ENCODE measurements around the gene UGT1A5.

Gene UGT1A5

DNA sequence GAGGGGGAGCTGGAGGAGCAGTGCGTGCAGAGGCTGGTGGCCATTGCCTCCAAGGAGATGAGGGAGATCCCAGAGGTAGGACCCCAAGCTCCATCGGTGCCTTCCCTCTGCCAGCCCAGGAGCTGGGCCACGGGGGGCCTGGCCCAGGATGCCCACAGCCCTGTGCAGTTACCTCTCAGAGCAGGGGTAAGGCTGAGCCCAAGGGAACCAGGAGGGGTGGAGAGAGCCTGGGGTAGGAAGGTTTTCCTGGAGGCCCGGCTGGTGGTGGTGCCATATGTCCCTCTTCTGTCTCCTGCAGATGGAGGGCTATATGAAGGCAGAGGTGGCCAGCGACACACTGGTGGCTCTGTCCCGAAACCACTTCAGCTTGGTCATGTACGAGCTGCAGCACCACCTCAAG lies 76.8 kb downstream of the UGT1A5 start:
- no peak for DNase-seq

- DNase-seq = no peak
Observed at GRCh38 chr2:233791151-233791882, 78.6 kb downstream of the UGT1A5 start.

- DNase-seq = no peak
Observed at GRCh38 chr2:233791883-233792329, 79.2 kb downstream of the UGT1A5 start.

- DNase-seq = peak; percentile 40
Observed at GRCh38 chr2:233792720-233793119, 80.0 kb downstream of the UGT1A5 start.

DNA sequence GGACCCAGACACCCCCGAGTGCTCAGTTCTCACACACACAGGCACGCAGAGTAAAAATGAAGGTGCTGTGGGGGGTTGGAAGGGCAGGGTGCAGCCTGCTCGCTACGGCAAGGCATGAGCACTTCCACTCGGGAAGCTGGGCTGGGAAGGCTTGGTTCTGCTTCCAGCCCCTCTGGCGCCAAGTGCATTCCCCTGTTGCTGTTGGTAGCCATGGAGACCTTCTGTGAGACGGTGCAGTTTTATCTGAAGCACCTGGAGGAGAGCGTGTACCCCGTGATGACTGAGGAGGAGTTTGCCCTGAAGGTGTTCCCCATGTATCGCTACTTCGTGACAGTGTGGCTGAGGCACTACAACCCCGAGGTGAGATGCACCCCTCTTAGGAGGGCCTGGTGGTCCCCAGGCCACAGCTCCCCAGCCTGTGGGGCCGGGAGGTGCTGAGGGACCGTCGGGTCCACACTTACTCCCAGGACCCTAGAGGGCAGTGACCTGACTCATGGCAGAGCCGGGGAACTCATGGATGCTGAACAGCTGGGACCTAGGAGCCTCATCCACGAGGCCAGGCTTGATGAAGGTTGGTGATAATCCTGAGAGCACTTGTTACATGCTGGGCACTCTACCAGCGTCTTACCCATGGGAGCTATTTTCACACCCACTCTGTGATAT lies 80.9 kb downstream of the UGT1A5 start:
- peak; percentile 41 for DNase-seq

DNA sequence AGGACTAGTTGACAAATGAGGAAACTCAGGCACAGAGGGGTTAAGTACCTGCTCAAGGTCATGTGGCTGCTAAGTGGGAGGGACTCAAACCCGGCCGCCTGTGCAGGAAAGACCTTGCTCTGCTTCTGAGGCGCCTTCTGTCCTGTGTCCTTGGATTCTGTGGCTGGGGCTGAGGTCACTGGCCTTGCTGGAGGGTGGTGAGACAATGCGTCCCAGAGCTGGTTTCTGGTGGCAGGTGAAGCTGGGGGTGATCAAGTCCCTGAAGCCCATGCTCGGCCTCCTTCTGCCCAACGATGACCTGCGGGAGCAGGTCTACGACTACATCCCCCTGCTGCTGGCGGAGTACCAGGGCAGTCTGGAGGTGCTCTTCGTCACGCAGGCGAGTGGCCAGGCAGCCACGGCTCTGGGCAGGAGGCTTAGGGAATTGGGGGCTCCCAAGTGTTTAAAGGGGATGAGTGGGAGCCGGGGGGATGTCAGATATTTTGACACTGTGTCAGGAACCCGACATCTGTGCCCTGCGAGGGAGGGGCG lies 81.5 kb downstream of the UGT1A5 start:
- DNase-seq = no peak

DNA sequence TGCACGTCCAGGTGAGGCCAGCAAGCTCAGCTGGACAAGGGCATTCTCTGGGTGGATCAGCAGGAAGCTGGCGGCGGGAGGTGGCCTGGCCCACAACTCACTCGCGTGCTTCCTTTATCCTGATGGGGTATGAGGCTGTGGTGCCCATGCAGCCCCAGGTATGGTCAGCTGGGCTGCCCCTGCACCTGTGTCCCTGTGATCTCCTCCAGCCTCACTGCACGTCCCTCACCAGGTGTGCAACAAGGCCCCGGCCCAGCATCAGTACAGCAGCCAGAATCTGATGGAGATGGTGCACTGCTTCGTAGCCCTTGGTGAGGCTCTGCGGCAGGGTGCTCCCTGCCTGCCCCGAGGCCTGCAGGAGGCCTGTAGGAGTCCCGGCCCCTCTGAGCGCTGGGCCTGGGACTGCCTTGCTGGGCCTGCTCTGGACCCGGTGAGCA lies 83.0 kb downstream of the UGT1A5 start:
- no peak for DNase-seq

- peak; percentile 17 for DNase-seq
Observed at GRCh38 chr2:233796254-233796653, 83.5 kb downstream of the UGT1A5 start.

DNA sequence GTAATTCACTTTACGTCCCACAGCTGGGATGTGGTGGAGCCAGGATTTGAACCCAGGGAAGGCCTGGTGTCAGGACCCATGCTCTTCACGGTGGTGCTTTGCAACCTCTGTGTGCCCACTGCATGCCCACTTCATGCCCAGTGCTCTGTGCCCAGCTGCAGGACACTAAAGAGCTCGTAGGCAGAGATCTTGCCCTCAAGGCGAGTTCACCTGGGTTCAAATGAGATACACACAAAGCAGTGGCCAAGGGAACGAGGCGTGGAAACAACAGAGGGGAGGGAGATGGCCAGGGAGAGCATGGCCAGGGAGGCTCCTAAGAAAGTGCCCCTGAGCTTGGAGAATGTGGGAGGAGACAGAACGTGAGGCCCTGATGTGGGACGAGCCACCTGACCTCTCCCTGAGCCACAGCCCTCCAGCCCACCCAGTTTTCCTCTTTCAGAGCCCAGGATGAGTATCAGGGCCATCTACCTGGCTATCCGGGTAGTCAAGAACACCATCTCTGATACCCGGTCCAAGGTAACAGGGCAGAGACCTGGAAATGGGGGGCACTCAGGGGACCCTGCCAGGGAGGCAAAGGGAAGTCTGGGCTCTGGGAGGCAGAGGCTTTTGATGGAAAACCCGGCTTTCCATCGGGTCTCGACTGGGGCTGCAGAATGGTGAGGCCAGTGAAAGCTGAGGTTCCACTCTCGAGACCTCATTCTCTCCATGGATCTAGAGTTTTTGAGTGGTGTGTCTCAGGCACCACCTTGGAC lies 85.8 kb downstream of the UGT1A5 start:
- peak; percentile 46 for DNase-seq

- DNase-seq = peak; percentile 42
Observed at GRCh38 chr2:233799087-233799665, 86.5 kb downstream of the UGT1A5 start.

DNA sequence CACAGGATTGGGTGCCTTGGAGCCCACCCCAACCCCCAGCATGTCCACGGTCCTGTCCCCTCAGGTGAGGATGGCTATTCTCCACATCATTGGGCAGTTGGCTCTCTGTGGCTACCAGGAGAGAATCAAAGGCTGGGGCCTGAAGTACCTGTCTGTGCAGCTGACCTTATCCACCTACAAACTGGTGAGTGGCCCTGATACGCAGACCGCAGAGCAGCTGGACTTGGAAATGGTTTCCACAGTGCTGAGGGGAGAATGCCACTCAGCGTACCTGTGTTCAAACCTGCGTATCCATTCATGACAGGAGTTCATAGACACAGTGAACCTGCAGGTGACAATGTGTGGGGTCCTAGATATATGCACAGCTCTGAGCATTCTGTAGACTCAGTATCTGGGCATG lies 87.0 kb downstream of the UGT1A5 start:
- DNase-seq = peak; percentile 37

- peak; percentile 40 for DNase-seq
Observed at GRCh38 chr2:233800208-233800607, 87.5 kb downstream of the UGT1A5 start.

- DNase-seq = peak; percentile 49
Observed at GRCh38 chr2:233801357-233802131, 88.8 kb downstream of the UGT1A5 start.

DNA sequence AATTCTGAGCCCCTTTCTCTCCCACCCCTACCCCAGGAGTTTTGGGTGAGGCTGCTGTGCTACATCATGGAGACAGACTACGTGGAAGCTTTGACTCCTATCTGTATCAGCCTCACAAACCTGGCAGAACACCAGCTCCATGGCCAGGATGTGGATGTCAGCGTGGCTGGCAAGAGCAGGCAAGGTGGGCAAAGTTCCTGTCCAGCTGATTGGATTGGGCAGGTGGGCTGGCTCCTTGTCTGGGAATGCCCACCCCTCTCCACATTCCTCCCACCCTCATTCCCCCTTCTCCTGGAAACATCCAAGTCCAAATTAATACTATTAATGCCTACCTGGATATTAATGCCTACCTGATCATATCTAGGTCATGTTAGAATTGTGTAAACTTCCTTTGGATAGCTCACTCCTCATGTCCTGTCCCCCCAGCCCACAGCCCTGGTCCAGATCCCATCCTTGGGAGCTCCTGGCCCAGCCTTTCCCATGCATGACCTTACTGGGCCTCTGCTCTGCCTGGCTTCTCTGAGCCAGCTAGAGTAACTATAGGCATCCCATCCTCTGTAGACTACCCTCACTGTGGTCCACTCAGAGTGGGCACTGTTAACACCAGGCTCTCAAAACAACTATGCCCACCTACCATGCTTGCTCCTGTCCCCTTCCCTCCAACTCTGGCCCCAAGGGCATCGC lies 89.6 kb downstream of the UGT1A5 start:
- DNase-seq = peak; percentile 38

DNA sequence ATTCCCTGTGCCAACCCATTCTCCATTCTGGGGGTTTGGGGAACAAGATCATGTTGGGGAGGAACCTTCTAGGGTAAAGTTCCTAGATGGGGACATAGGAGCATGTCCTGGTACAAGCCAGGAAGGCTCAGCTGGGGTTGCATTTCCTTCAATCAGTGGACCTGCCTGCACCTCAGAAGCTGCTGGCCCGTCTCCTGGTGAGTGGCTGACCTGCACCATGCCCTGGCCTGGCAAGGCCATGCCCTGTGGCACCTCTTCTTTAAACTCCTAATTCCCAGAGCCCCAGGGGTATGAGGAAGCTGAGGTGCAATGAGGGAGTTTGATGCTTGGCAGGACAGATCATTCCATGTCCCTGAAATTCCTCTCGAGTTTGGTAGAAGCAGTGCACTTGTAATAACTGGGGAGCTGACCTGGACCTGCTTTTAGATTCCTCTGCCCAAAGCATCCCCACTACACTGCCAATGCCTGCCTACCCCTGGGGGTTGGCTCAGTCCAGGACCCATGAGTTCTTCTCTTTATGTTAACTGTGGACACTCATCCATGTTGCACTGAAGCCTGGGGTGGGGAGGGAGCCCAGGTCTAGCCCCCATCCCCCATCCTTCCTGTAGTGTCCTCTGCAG lies 90.7 kb downstream of the UGT1A5 start:
- peak; percentile 42 for DNase-seq

DNA sequence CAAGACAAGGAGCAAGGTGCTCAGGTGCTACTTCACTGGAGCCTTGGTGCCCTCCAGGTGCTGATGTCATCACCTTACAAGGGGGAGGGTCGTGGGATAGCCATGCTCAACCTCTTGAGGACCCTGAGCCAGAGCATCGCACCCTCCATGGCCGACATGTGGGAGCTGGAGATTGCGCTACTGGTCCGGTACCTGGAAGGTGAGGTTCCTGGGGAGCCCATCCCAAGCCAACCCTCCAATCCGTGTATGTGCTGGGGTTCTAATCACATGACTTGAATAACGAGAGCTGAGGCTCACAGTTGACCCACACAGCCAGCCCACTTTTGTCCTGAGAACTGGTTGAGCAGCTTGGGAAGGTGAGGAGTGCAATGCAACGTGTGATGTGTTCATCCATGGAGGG lies 91.3 kb downstream of the UGT1A5 start:
- DNase-seq = peak; percentile 41

- peak; percentile 38 for DNase-seq
Observed at GRCh38 chr2:233807215-233807865, 94.6 kb downstream of the UGT1A5 start.

DNA sequence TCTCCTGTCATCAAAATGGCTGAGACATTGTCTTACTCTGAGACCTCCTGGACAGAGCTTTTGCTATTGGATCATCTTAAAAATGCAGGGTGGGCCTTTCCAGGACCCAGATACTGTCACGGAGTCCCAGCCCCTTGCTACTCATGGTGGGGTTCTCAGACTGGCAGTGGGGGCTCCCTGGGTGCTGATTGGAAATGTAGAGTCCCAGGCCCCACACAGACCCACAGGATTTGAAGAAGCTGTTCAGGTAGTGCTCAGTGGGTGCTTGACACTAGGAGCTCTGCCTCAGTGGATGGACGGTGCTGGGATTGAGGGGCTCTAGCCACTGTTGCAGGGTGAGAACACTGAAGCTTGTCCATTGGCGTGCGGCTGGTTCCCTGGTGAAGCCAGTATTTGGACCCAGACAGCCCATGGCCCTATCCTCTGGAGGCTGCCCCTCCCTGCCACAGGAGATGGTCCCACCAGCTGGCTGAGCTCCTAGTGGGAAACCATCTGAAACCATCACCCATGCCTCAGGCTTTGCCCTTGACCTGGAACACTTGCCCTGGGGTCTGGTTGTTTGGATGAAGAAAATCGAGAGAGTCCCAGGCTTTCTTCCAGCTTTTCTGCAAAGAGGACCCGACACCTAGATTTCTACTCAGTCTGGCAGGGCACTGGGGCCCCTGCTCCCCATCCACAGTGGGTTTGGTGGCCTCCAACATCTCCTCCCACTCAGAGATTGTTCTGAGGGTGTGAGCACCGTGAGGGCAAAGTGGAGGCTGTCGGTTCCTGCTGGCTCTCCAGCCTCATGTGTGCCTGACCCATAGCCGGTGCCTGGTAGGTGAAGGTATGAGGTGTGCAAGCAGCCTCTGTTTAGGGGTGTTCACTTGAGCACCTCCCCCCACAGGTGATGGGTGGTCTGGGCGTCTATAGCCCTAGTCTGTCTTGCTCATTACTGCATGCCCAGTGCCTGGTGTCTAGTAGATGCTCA lies 95.5 kb downstream of the UGT1A5 start:
- DNase-seq = peak; percentile 35

DNA sequence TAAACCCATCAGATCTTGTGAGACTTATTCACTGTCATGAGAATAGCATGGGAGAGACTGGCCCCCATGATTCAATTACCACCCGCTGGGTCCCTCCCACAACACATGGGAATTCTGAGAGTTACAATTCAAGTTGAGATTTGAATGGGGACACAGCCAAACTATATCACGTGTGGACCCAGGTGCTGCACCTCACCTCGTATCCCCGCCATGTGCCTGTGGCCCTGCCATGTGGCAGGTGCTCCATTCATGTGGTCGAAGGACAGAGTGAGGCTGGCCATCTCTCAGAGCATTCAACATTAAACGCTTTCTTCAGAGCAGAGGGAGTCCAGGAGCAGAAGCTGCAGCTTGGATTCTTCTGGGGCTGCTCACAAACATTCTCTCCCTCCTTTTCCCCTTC lies 97.7 kb downstream of the UGT1A5 start:
- peak; percentile 35 for DNase-seq
